ENCODE measurements around the gene SNX12.

Gene SNX12

DNA sequence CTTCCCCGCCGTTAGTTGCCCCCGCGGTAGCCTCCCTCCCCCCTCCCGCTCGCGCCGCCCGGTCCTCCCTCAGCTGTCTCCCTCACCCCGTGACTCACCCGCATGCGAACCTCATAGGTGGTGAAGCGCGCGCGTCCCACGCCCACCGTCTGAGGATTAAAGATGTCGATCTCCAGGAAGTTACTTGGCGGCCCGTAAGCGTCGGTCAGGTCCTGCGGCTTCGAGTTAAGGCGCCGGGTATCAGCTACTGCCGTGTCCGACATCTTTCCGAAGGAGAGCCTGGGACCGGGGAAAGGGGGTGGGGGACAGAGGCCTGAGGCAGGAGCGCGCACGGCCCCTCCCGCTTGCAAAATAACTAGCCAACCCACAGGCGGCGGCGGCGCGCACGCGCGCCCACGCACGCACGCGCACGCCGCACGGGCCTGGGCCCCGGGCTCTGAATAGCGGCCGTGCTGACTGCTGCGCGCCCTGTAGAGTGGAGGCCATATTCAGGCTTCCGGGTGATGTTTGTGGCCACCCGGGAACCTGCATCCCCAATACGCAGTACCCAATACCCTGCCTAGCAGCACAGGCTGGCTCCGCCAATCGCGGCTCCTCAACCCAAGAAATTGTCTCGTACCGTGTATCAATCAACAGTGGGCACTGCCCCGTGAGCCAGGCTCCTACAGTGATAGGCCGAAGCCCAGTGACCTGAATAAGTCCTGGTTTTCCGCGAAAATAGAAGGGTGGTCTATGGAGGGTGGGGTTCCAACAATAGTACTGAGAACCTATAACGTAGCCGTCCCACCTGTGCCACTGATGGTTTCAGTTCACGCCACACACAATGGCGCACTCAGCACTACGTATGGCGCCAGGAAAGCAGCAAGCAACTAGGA is at the start of gene SNX12:
SNX12 (minus strand) TSS at position 291 of the 875 bp plus-strand sequence; CDS start at position 263, 28 bp downstream.
- DNase-seq (ENCODE audit: low read depth): peak; percentile 90

DNA sequence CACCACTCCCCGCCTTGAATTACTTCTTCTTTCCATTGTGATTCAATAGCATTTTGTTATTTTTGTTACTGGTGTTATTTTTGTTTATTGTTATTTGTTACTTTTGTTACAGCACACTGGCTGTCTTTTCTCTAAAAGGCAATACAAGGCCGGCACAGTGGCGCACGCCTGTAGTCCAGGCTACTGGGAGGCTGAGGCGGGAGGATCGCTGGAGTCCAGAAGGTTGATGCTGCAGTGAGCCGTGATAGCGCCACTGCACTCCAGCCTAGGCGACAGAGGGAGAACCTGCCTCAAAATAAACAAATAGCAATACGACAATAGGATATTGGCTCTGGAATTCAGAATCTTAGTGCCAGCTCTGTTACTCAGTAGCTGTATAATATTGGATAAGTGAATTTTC is 49.2 kb upstream of the SNX12 start:
- no peak for DNase-seq (ENCODE audit: low read depth)

DNA sequence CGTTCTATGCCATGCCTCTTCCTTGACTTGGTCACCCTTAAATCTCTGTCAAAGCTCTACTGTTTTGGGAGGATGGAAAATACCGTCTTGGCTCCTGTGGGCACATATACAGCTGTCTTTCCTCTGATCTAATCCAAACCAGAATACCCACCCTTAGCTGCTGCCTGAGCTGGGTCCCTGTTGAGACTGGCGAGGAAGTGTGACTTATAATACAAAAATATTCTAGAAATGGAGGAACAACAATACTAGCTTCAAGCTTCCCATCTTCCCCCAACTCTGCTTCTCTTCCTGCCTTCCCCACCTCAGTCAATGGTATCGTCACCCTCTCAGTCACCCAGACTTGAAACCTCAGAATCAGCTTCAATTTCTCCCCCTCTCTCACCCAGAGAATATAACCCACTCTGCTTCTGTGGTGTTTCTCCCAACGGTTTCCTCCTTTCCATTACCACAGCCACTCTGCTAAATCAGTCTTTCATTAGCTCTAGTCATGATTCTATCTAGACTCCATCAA is 43.8 kb upstream of the SNX12 start:
- DNase-seq (ENCODE audit: low read depth): no peak

DNA sequence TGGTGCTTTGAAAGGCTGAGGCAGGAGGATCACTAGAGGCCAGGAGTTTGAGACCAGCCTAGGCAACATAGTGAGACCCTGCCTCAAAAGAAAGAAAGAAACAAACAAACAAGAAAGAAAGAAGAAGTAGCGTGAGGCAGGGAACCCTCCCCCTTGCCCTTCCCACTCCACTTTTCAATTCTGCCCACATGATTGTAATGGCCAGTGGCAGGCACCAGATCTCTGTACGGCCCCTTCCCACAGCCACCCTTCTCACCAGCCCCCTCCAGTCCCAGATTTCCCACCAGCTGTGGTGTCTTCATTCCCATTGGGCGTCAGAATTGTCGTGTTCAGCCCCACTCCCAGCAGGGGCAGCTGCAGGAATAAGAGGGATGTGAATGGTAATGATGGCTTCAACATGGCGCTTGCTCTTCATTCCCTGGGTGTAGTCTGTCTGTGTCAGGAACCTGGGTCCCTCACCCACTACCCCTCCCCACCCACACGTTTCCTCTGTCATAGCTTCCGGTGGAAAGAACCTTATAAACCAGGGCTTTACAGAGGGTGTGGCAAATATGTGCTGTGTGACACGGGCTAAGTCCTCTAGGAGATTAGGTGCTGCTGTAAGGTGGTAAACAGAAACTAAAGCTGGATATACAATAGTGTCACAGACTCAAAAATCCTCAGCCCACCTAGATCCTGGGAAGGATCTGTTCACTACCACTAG is 43.2 kb upstream of the SNX12 start, which contains the start of gene IL2RG:
IL2RG (minus strand) TSS at position 437 of the 703 bp plus-strand sequence; CDS start at position 399, 38 bp downstream.
- no peak for DNase-seq (ENCODE audit: low read depth)

DNA sequence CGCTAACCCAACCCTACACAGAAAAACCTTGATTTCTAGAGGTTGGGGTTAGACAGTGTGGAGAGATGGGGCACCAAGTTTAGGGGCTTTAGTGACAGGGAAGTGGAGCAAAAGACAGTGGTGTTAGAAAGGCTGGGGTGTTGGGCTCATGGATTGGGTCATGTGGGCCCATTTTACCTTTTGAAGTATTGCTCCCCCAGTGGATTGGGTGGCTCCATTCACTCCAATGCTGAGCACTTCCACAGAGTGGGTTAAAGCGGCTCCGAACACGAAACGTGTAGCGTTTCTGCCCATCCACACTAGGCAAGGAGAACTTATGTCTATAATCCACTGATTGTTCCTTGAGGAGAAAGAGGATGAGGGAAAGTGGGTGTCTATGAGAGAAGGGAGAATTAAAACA is 40.9 kb upstream of the SNX12 start:
- no peak for DNase-seq (ENCODE audit: low read depth)

DNA sequence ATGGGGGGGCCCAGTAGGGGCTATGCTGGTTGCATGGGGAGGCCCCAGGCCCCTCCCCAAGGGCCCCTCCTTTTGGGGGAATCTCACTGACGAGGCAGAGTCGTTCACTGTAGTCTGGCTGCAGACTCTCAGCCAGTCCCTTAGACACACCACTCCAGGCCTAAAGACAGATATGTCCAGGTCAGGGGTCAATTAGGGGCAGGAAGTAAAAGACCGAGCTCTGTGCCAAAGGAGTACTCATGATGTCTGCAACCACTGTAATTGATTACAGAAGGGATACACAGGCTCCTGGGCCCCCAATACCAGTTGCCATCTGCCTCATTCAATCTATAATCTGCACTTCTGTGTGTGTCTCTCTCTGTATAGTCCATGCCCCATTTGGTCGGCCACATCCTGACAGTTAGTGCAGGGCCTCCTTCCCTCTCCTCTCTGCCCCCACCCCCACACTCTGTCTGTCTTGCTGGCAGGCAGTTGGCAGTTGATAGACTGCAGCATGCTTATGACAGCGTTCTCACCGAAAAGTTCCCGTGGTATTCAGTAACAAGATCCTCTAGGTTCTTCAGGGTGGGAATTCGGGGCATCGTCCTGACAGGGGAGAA is 39.7 kb upstream of the SNX12 start:
- no peak for DNase-seq (ENCODE audit: low read depth)

DNA sequence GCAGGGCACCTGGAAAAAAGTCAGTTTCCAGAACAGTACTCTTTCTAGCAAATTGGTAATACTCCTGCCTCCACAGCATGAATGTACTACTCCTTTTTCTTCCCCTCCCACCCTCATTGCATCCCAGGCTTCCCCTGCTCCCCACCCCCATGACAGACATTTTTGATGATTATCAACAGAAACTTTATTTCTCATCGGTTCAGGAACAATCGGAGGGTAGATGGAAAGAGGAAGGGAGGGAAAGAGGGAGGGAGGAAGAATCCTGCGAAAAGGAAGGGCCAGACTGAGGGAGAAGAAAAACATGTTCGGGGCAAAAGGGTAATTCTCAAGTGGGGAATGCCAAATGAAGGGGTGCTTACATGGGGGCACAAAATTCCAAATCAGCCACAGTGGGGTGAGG is 39.1 kb upstream of the SNX12 start:
- DNase-seq (ENCODE audit: low read depth): no peak

DNA sequence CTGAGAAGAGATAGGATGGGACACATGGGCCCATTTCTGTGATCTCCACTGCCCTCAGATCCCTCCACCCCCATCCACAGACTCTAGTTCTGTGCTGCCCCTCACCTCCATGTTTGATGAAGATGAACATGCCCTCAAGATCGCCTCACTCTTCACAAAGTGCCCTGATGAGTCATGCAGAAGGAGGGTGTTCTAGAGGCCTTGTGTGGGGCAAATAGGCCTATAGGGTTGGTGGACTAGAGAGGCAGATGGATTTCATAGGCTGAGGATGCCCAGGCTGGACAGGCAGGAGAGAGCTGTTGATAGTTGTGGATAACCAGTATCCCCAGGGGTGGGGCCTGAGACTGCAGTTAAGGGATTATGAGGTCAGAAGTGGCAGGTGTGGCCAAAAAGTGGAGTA is 38.3 kb upstream of the SNX12 start, which contains the start of gene CXorf65:
CXorf65 (minus strand) TSS at position 314 of the 400 bp plus-strand sequence; CDS start at position 130, 184 bp downstream.
- DNase-seq (ENCODE audit: low read depth): no peak

DNA sequence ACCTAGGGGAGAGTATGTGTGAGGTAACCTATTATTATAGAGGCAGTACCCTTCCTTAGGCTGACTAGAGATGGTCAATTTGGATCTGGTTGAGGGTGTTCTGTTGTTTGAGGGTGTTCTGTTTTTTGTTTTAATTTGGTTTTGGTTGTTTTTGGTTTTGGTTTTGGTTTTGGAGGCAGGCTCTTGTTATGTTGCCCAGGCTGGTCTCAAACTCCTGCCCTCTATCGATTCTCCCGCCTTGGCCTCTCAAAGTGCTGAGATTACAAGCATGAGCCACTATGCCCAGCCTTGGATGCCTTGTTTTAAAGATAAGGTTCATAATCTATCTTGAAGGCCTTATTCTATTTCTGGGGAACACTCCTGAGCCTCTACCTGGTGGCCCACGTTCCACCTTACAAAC is 37.5 kb upstream of the SNX12 start:
- no peak for DNase-seq (ENCODE audit: low read depth)

DNA sequence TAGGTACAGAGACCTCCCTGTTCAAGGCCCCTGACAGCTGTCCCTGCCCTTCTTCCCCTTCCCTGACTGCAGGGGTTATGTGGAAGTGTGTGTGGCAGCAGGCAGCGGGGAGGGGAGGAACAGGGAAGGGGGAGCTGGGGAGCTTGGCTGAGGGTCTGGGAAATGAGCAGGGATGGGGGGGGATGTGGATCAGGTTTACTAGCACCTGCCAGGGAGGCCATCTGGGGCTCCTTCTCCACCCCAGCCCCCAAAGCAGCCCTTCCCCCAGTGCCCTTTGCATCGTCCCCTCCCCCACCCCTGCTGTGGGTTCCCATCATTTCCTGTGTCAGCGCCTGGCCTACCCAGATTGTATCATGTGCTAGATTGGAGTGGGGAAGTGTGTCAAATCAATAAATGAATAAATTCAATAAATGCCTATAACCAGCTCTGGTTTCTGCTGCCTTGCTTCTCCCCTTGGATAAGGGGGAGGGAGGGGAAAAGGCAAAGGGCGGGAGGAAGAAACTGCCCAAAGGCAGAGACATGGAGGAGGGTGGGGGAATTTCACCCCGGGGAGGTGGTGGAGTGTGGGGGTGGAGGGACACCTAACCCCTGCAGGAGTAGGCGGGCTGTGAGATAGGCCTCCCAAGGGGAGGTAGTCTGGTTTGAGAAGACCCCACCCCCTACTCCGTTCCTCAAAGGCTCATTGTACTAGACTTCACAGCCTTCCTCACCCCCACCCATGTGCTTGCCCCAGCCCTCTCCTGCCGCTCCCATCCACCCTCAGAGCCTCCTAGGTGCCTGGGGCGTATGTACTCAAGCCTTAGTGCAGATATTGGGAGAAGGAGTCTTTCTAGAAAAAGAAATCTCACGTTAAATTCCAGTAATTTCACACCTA is 35.2 kb upstream of the SNX12 start:
- no peak for DNase-seq (ENCODE audit: low read depth)

DNA sequence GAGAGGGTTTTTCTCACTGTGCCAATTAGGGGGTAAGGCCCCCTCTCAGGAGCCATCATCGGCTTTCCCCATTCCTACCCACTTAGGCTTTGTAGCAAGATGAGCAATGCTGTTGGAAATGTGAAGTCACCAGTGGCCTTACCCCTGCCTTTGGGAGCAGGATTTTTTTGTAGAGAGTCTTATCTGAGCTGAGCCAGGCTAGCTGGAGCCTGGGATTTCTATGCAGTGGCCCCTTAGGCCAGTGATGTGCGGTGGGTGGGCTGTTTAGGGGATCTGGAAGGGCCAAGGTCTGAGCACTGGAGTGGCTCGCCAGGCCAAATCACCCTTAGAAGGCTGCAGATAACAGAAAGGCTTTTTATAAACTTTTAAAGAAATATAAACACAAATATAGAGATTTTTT is 34.2 kb upstream of the SNX12 start:
- no peak for DNase-seq (ENCODE audit: low read depth)

DNA sequence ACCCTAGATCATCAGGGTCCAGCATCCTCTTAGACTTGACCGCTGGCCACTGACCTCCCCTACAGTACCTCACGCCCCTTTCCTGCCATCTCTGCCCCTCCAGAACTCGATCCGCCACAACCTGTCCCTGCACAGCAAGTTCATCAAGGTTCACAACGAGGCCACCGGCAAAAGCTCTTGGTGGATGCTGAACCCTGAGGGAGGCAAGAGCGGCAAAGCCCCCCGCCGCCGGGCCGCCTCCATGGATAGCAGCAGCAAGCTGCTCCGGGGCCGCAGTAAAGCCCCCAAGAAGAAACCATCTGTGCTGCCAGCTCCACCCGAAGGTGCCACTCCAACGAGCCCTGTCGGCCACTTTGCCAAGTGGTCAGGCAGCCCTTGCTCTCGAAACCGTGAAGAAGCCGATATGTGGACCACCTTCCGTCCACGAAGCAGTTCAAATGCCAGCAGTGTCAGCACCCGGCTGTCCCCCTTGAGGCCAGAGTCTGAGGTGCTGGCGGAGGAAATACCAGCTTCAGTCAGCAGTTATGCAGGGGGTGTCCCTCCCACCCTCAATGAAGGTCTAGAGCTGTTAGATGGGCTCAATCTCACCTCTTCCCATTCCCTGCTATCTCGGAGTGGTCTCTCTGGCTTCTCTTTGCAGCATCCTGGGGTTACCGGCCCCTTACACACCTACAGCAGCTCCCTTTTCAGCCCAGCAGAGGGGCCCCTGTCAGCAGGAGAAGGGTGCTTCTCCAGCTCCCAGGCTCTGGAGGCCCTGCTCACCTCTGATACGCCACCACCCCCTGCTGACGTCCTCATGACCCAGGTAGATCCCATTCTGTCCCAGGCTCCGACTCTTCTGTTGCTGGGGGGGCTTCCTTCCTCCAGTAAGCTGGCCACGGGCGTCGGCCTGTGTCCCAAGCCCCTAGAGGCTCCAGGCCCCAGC is 32.7 kb upstream of the SNX12 start:
- no peak for DNase-seq (ENCODE audit: low read depth)

DNA sequence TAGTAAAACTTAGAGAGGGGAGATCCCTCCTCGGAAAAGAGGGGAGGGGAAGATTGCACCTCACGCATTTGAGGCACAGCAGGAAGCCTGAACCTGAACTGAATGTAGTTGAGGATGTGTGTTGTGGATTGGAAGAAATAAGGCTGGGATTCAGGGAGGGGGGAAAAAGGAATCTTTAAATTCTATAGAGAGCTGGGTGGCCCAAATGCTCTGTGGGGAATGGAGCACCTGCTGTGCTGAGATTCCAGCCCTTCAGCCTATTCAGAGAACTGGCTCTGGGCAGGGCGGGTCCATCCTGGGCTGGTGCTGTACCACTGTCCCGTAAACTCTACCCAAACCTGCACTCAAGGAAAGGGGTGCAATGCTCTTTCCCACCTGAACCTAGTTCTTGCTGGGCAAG is 31.6 kb upstream of the SNX12 start:
- no peak for DNase-seq (ENCODE audit: low read depth)

DNA sequence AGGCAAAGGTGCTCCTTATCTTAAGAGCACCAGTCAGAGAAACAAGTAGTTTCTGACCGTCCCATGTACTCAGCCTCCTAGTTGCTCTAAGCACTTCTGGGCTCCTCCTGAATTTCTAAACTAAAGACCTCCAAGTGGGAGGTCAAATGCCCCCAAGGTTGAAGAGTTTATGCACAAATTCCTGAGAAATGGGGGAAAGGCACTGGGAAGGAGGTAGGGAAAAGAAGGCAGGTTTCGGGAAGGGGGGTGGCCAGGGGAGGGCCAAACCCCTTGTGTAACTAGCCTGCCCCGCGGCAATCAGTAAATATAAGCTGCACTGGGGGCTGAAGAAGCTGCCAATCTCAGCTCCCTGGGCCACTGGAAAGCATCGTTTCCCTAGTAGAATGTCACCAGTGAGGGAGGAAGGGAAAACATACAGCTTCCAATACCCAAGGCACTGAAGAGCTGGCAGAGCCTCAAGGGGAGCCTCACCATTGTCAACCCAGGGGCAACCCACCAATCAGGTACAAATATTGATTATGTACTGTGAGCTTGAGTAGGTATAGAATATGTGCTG is 30.9 kb upstream of the SNX12 start:
- DNase-seq (ENCODE audit: low read depth): no peak

DNA sequence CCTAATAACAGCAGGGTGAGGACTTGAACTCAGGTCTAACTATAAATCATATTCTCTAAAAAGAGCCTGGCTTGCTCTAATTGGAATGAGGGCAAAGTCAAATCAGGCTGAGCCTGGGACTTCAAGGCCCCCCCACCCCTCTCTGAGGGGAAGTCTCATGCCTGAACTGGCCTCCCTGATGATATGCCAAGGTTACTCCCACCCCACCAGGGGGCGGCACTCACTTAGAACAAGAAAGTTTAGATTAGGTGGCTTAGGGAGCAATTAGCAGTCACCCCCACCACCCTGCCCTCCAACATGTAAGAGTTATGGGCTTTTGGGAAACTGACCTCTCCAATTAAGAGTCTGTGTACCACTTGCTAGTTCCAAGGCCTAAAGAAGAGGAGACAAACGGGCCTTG is 30.2 kb upstream of the SNX12 start:
- no peak for DNase-seq (ENCODE audit: low read depth)

DNA sequence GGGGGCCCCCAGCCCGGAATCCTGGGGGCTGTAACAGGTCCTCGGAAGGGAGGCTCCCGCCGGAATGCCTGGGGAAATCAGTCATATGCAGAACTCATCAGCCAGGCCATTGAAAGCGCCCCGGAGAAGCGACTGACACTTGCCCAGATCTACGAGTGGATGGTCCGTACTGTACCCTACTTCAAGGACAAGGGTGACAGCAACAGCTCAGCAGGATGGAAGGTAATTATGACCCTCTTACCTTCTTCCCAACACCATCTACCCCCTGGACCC is 28.6 kb upstream of the SNX12 start:
- DNase-seq (ENCODE audit: low read depth): no peak

DNA sequence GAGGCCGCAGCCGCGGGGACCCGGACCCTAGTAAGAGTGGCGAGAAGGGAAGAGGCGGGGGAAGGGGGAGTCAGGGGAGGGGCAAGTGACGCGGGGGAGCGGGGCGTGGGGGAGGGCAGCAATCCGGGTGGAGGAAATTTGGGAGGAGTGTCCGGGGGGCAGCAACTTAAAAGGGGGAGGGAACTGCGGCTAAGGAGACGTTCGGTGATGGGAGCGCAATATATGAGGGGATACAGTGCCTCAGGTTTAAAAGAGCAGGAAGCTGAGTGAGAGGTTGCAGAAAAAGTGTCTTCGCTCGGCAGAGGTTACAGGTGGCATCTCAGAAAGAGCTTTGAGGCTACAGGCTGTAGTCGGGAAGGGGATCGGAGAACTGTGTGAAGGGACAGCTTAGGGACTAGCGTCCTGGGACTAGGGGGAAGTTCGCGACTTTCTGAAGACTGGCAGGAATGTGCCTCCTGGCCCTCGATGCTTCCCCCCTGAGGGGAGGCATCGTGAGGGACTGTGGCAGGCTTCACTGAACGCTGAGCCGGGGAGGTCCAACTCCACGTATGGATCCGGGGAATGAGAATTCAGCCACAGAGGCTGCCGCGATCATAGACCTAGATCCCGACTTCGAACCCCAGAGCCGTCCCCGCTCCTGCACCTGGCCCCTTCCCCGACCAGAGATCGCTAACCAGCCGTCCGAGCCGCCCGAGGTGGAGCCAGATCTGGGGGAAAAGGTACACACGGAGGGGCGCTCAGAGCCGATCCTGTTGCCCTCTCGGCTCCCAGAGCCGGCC is 28.0 kb upstream of the SNX12 start:
- no peak for DNase-seq (ENCODE audit: low read depth)

DNA sequence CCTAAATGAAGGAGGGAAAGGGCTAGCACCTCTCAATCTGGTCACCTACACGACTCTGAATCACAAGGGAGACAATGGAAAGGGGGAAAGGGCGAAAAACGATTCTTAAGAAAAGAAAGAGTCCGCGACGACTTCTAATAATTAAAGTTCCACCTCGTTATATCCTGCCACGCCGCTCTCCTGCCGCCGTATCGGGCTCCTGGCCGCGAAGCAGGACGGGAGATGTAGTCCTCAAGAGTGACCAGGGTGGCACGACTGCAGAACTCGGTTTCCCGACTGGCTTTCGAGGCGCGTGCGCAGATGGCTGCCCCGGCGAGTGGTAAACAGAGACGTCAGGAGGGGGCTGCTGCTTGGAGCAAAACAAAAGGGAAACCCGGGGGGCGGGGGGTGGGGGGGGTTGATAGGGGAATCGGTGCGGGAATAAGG is 27.4 kb upstream of the SNX12 start, which contains the start of gene FOXO4:
FOXO4 (plus strand) TSS at position 297 of the 426 bp plus-strand sequence. CDS start 678 bp downstream, outside the sequence.
- peak; percentile 67 for DNase-seq (ENCODE audit: low read depth)

DNA sequence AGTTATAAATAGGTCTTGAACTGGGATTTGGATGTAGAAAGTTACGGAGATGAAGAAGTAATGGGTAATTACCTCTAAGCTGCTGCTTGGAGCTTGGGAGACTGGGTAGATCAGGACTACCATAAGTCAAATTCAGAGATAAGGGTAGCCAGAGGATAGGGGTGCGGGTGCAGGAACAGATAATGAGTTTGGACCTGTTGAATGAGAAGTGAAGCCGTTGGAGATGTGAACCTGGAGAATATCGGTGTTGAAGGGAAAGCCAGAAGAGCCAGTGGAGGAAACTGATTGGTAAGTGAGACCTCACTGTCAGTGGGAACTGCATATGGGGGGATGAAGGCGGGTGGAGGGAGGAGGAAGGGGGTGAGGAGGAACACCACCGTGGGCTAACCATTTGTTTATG is 26.9 kb upstream of the SNX12 start:
- DNase-seq (ENCODE audit: low read depth): no peak

Measured in stromal cell of bone marrow (primary cell).